Right lobe of liver (tissue), 6 donors: Measurements from ENCODE around the gene FCAMR. TPM values are rescaled to one million over a fixed set of nuclear protein-coding genes. Genes with fewer than 3 reads are reported as not detected.

Experiments used
- ATAC-seq, 4 donors: fragments of 200-7000 bp; cut with Tn5 transposase; one replicate each; pipeline ENCODE4 v1.9.1; 2020; ENCODE audit warnings: mild to moderate bottlenecking in 4 of 4, moderate library complexity in 4 of 4
- DNase-seq, 3 donors: peaks; one replicate each; pipeline ENCODE4 v3.0.0-alpha.2; 2020
- H3K27ac ChIP-seq, 3 donors: fragments of 200-600 bp; one replicate each; pipeline ENCODE4 v1.8.0; 2022
- H3K27me3 ChIP-seq, 2 donors: fragments of 200-600 bp; one replicate each; pipeline ENCODE4 v1.8.0; 2022
- H3K36me3 ChIP-seq, 4 donors: fragments of 200-600 bp; sonication (generic) in 1 of 4; one replicate each; pipeline versions ENCODE4 v1.5.1 to v1.8.0; 2017 to 2022; ENCODE audit warnings: control low read depth in 1 of 4
- H3K4me1 ChIP-seq, 4 donors: fragments of 200-600 bp; sonication (generic) in 1 of 4; one replicate each; pipeline versions ENCODE4 v1.5.1 to v1.8.0; 2017 to 2022; ENCODE audit warnings: control low read depth in 1 of 4
- H3K4me3 ChIP-seq, 3 donors: fragments of 200-600 bp; one replicate each; pipeline ENCODE4 v1.8.0; 2022
- H3K9me3 ChIP-seq, 4 donors: fragments of 200-600 bp; sonication (generic) in 1 of 4; one replicate each; pipeline versions ENCODE4 v1.5.1 to v1.8.0; 2017 to 2022; ENCODE audit warnings: control low read depth in 1 of 4
- POLR2A ChIP-seq: fragments of 450-650 bp; IDR thresholded peaks from one replicate; pipeline ENCODE4 v1.6.1; 2017; ENCODE audit warnings: antibody characterized with exemption, mild to moderate bottlenecking
- WGBS: methylation state at CpG from one replicate; pipeline ENCODE4 v1.1.6; 2018; ENCODE audit warnings: low coverage, low lambda C conversion rate; ENCODE audit not compliant: insufficient coverage; ENCODE audit errors: missing lambda C conversion rate; 5-methylcytosine and 5-hydroxymethylcytosine counted together
- intact Hi-C, 2 donors: fragments of 100-400 bp; cut with DNase I; formaldehyde crosslinking; loops; one replicate each; pipeline versions ENCODE4 v1.11.2 to v1.14.1; 2022
- total RNA-seq, 6 experiments: library from RNA; depleted of rRNA in 2 of 6; stranded (reverse); fragments of >200 nt in 2 of 6; fragmentation: NEBNext Ultra II Directional in 3 of 6; extraction: Animal tissue kit (Norgen Biotek cat#: 25700) in 3 of 6; gene quantifications; one replicate each; pipeline versions ENCODE4 v1.1.0 to v1.2.4, GENCODE V29; 2016 to 2023
- TF ChIP-seq, protein P1 (sequence below), 4 donors: fragments of 200-600 bp in 3 of 4; fragments of 450-650 bp in 1 of 4; IDR thresholded peaks; one replicate each; pipeline versions ENCODE4 v1.5.1 to v1.8.0; 2016 to 2022; ENCODE audit warnings: antibody characterized with exemption in 4 of 4, mild to moderate bottlenecking in 2 of 4
- donor health status: DM: no; HTN: yes; CAD: no.
- donor health status: DM: no; HTN: no; CAD: no.
- donor health status: DM: no; HTN: no; CAD: no.
- donor health status: DM: no; HTN: yes; CAD: no.
- donor health status: DM: no; HTN: yes; CAD: no.

FCAMR gene
- total RNA-seq, 6 experiments from 2014 or later: 0.44 to 31.1 (median 2.2) TPM

DNA sequence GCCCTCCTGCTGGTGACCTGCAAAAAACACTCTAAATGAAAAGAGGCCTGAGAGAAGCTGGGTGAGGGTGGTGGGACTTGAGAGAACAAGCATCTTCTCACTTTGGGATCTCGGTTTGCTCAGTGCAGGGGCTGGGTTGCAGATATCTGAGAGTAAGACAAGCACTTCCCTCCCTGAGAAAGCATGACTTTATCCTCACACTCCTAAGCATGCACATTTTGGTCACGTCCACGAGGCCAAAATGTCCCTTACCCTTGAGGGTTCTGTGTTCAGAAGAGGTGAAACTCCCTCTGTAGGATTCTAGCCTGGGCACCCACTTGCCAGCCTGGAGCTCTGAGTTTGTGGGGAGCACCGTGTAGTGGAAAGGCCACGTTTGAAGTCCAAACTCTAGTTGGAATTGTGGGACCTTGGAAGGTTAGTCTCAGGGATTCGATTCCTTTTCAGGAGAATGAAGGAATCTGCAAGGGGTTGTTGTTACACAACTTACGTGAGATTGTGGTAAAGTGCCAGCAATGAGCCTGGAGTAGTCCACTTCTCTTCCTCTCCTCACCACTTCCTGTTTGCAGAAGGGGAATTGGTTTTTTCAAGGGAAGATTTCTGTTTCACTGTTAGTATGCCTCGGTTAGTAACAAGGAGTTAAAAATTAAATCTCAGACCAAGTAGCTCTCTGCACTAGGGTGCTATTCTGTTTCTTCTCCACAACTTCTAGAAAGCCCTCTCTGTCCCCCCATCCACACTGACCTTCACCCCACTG, 3.0 kb downstream of the FCAMR start:
- Histone ChIP-seq H3K9me3 (no peaks in the 10 kb centered on the region), H3K27ac (no peak overlapping the region), H3K4me3 (no peak overlapping the region), H3K27me3 (no peaks in the 10 kb centered on the region), H3K4me1 (peaks cover 0 to 41% (median 16%) of the 10 kb centered on the region in 4 donors), H3K36me3 (no peaks in the 10 kb centered on the region)
- no peak for DNase-seq
- TF ChIP-seq, protein P1, sequence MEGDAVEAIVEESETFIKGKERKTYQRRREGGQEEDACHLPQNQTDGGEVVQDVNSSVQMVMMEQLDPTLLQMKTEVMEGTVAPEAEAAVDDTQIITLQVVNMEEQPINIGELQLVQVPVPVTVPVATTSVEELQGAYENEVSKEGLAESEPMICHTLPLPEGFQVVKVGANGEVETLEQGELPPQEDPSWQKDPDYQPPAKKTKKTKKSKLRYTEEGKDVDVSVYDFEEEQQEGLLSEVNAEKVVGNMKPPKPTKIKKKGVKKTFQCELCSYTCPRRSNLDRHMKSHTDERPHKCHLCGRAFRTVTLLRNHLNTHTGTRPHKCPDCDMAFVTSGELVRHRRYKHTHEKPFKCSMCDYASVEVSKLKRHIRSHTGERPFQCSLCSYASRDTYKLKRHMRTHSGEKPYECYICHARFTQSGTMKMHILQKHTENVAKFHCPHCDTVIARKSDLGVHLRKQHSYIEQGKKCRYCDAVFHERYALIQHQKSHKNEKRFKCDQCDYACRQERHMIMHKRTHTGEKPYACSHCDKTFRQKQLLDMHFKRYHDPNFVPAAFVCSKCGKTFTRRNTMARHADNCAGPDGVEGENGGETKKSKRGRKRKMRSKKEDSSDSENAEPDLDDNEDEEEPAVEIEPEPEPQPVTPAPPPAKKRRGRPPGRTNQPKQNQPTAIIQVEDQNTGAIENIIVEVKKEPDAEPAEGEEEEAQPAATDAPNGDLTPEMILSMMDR (IDR thresholded peaks at IDR 0.05): no peak
- TF ChIP-seq POLR2A: no peak
- 55% methylated on average over 7 of the region's 8 CpGs for WGBS
- ATAC-seq: peak in 1 of 4 donors; percentile 5
- intact Hi-C loops: no loop called here

DNA sequence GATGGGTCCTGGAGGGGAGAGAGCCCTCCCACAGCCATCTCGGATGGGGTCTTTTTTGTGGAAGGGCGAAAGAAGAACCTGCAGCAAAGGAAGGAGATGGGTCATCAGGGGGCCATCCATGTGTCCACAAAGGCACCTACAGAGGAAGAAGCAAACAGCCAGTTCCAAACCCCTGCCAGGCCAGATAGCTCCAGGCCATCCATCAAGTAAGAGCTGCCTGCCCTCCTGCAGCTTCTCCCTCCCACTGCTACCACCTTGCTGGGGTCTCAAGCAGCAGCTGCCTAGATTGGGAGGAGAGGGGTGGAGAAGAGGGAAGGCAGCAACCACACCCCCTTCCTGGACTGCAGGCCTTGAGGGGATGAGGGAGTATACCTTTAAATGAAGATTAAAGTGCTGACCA, 4.5 kb downstream of the FCAMR start:
- no peak overlapping the region for H3K27ac ChIP-seq
- H3K27me3 ChIP-seq: no peaks in the 10 kb centered on the region
- WGBS: 90% methylated on average over 2 of the region's 2 CpGs
- no peak for ATAC-seq
- no peaks in the 10 kb centered on the region for H3K36me3 ChIP-seq
- no peak overlapping the region for H3K4me3 ChIP-seq
- intact Hi-C loops: no loop called here
- H3K4me1 ChIP-seq: peaks cover 0 to 29% (median 12%) of the 10 kb centered on the region in 4 donors
- TF ChIP-seq, protein P1 (IDR thresholded peaks at IDR 0.05): no peak
- TF ChIP-seq POLR2A: no peak
- DNase-seq: no peak
- no peaks in the 10 kb centered on the region for H3K9me3 ChIP-seq

DNA sequence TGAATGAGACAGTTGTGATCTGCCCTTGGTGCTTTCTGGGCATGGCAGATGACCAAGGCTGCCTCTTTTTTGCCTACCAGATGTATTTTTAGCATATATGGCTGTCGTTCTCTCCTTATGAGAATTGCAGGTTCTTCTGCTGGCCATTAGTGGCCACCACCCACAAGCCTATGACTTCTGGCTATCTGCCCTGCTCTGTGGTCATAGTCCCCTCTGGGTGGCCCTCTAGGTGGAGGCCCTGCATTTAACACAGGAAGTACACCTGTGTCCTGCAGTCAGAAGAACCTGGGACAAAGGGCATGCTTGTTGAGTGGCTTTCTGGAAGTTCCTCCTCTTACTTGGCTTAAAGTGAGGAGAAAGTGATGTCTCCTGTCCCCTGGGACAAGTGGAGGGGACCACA, 6.5 kb downstream of the FCAMR start:
- Histone ChIP-seq H3K27ac (no peak overlapping the region), H3K27me3 (no peaks in the 10 kb centered on the region), H3K4me1 (peaks cover 0 to 9% (median 2%) of the 10 kb centered on the region in 4 donors), H3K4me3 (no peak overlapping the region), H3K9me3 (no peaks in the 10 kb centered on the region), H3K36me3 (no peaks in the 10 kb centered on the region)
- no CpG with 5 or more reads among the region's 1 CpG for WGBS
- intact Hi-C loops: no loop called here
- TF ChIP-seq, protein P1 (IDR thresholded peaks at IDR 0.05): no peak
- no peak for TF ChIP-seq POLR2A
- DNase-seq (no peak), ATAC-seq (peak in 1 of 4 donors; percentile 35)

DNA sequence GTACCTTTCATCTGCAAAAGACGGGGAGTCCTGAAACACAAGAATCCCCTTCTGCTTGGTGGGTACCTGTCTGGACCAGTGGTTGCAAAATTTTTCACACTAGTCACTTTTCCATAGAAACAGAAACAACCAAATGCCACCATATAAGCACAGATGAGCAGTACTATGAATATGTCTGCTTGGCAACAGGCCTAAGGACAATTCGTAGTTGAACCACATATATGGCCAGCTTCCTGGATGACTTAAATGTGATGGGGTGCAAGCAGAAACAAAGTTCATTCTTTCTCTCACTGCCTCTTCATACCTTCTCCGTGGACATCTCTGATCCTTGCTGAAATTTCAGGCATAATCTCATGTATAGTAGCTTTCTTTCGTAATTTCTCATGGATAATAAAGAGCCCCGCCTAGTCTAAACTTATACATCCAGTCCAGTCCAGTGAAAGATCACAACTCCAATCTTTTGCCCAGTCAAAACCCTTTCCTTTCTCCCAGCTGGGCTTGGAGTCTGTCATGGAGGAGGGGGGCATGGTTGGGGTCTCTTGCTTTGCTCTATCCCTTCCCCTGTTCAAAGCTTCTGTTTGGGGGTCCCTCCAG, 7.0 kb downstream of the FCAMR start:
- TF ChIP-seq, protein P1 (IDR thresholded peaks at IDR 0.05): no peak
- no peak for TF ChIP-seq POLR2A
- no peak for ATAC-seq
- no peak overlapping the region for H3K4me3 ChIP-seq
- H3K4me1 ChIP-seq: peaks cover 0 to 3% (median 0%) of the 10 kb centered on the region in 4 donors
- H3K27me3 ChIP-seq: no peaks in the 10 kb centered on the region
- intact Hi-C loops: no loop called here
- H3K36me3 ChIP-seq: no peaks in the 10 kb centered on the region
- H3K27ac ChIP-seq: no peak overlapping the region
- no peak for DNase-seq
- WGBS: 92% methylated on average over 5 of the region's 5 CpGs
- H3K9me3 ChIP-seq: no peaks in the 10 kb centered on the region
